Activated CD4-positive, alpha-beta T cell treated with anti-CD3 and anti-CD28 coated beads, Interleukin-2, Interleukin-6, amounts not matched to agents 100 ng/mL and 50 ng/mL, durations not matched to agents 16 hours and 8 hours (primary cell): ENCODE results near the gene PNPLA6.

Source experiments
- DNase-seq: peaks from one replicate; pipeline ENCODE4 v3.0.0-alpha.2; 2020

PNPLA6 gene

GRCh38 chr19:7535047-7535997 is at the start of gene PNPLA6:
Gene PNPLA6 (plus strand): TSS chr19:7535717. CDS start chr19:7535789, 72 bp downstream.
- peak; percentile 96 for DNase-seq

- DNase-seq, result no peak
These were observed 48.6 kb upstream of the PNPLA6 start for GRCh38 chr19:7486923-7487322.

DNA sequence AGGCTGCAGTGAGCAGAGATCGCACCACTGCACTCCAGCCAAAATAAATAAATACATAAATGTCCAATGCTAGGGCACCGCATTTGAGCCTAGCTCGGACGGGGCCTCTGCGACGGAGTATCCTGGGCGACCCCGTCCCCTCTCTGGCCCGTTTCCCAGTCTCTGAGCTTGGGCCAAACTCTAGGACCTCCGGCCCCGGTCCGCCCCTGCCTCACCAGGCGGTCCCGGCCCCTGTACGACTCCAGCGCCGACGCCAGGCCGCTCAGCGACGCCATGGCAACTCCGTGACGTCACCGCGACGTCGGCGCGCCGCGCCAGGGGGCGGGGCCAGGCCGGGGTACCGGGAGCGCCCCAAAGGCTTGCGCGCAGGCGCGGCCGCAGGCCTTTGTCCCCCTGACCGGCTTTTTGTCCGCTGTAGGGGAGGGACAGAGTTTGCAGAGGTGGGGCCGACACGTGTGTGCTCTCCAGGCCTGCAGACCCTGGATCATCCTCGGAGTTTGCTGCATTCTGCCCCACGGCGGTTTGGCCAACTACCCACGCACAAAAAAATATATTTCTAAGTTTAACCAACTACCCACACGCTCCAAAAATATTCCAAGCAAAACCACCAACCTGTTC is 46.7 kb upstream of the PNPLA6 start, which contains the start of gene PEX11G:
Gene PEX11G (minus strand): TSS at position 300 of the 618 bp plus-strand sequence. CDS start 25 bp downstream, at position 275.
- DNase-seq, result peak; percentile 94

DNA sequence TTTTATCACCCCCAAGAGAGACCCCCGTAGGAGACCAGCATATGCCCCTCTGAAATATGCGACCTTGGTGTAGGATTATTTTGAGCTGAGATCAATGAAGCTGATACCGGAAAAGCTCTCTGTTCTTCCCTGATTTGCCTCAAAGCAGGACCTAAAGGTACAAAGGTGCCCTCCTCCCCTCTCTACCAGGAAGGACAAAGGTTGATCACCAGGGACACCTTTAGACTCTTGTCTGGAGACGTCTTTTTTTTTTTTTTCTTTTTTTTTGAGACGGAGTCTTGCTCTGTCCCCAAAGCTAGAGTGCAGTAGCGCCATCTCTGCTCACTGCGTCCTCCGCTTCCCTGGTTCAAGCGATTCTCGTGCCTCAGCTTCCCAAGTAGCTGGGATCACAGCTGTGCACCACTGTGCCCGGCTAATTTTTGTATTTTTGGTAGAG is 45.9 kb upstream of the PNPLA6 start:
- DNase-seq, result no peak

GRCh38 chr19:7492142-7492541 is 43.4 kb upstream of the PNPLA6 start:
- peak; percentile 86 for DNase-seq

- no peak for DNase-seq
These were observed 43.0 kb upstream of the PNPLA6 start for GRCh38 chr19:7492558-7492957.

DNA sequence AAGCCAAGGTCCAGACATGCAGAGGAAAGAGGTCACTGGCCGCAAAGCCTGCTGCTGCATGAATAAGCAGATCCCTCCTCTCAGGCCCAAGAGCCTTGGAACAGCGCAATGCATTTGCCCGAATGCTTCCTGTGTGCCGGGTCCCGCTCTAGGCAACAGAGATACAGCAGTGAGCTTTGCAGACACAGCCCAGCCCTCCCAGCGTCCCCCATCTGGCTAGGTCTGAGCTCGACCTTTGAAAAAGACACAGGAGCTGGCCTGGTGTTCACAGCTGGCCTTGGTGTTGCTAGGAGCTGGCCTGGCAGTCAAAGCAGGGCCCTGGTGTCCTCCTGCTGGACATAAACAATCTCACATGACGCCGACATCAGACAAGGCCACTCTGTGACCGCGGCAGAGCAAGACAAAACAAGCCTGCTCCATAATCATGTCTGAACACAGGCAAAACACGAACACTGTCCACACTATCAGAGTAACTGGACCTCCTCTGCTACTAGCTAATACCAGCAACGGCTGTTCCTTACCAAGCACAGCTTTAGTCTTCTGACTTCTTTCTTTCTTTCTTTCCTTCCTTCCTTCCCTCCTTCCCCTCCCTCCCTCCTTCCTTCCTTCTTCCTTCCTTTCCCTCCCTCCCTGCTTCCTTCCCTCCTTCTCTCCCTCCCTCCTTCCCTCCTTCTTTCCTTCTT is 41.0 kb upstream of the PNPLA6 start:
- no peak for DNase-seq

- no peak for DNase-seq
These were observed 38.2 kb upstream of the PNPLA6 start for GRCh38 chr19:7497292-7497691.

GRCh38 chr19:7500811-7501450 is 34.6 kb upstream of the PNPLA6 start:
- DNase-seq, result peak; percentile 75

DNA sequence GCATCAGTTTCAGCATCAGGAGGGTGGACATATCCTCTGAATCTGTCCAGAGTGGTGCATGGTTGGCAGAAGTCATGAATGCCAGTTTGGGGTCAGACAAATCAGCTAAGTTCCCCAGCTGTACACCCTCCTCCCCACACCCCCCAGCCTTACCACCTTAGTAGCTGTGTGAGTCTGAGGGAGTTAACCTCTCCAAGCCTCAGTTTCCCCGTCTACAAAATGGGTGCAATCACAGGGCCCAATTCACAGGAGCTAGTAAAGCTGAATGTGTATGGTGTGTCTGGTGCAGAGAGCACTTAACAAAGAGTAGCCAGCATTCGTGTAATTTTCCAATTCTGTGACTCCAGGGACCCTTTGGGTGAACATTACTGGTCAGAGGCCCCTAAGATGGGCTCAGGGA is 33.0 kb upstream of the PNPLA6 start:
- DNase-seq, result no peak

DNA sequence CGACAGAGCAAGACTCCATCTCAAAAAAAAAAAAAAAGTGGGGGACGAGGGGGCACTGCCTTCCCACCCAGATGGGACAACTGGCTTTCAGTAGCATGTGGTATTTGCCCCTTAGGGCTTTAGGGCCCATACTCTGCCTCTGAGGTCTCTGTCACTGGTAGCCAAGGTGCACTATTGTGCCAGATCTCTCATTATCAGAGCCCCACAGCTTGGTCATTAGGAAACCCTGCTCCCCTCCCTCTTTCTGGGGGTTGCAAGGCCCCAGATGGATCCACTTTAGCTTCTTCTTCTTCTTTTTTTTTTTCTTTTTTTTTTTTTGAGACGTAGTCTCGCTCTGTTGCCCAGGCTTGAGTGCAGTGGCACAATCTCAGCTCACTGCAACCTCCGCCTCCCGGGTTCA is 30.8 kb upstream of the PNPLA6 start:
- DNase-seq, result no peak

DNA sequence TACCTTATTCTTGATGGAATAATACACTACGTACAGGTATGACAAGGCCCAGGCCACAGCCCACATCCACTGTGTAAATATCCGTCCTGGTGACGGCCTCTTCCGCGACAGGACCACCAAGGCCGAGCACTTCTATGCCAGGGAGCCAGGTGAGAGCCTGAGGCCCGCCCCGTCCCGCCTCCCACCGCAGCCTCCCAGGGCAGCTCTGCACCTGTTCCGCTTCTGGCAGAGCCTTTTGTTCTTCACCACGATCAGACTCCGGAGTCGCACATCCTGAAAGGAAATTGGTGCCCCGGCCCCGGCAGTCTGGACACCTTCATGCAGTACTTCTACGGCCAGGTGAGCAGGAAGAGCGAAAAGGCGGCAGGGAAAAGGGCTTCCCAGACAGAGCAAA is 30.2 kb upstream of the PNPLA6 start:
- no peak for DNase-seq

GRCh38 chr19:7505682-7506384 is 29.7 kb upstream of the PNPLA6 start:
- DNase-seq, result peak; percentile 36

DNA sequence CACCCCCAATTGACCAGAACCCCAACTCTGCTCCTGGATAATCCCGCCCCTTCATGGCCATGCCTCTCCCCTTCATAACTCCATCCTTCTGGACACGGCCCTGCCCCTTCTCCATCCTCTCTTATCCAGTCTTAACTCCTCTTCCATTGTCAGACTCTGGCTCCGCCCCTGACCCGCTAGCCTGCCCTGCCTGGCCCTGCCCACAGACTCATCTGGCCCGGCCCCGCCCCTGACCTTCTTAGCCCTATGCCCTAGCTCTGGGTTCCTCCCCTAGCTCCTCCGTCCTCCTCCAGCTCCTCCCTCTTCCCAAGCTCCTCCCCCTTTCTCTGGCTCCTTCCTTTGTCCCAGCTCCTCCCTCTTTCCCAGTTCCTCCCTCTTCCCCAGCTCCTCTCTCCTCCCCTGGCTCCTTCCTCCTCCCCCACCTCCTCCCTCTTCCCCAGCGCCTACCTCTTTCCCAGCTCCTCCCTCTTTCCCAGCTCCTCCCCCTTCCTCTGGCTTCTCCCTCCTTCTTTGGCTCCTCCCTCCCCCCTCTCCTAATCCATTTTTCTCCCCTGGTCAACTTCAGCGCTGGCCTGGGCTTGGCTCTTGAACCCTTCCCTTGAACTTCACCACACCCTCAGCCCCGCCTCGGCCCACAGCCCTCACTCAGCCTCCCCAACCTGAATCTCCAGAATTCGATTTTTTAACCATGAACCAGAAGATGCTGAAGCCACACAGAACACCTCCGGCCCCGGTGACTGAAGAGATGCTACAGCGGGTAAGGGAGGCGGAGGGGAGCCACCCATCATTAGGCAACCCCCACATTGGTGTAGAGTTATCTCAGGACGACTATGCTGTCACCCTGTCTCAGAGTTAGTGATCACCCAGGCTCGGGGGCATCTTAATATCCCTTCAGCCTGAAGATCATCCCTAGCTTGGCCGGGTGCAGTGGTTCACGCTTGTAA is 28.9 kb upstream of the PNPLA6 start:
- DNase-seq, result peak; percentile 56

GRCh38 chr19:7507884-7508283 is 27.6 kb upstream of the PNPLA6 start:
- peak; percentile 27 for DNase-seq

- DNase-seq, result no peak
These were observed 25.9 kb upstream of the PNPLA6 start for GRCh38 chr19:7509625-7510024.

DNA sequence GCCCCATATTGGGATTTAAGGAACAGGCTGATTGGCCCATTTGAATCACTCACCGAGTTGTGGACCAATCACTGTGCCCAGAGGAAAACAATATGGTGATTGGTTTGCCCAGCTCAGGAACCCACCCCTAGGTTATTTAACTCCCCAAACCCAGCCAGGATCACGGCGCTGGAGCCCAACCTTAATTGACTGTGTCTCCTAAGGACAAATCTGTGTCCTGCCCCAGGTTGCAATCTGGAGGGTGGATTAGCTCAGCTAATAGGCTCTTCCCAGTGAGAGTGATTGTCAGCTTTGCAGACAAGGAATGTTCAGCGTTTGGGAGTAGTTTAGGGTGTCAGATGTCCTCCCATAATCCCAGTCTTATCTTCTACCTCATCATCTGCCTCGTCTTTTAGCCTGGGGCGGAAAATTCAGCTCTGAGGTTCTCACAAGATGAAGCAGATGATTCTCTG is 23.1 kb upstream of the PNPLA6 start:
- no peak for DNase-seq

- DNase-seq, result no peak
These were observed 21.5 kb upstream of the PNPLA6 start for GRCh38 chr19:7513809-7514642.

- DNase-seq, result no peak
These were observed 20.3 kb upstream of the PNPLA6 start for GRCh38 chr19:7515110-7515644.
